Measurements from ENCODE around the gene POLR1H. TPM values are rescaled to one million over a fixed set of nuclear protein-coding genes. Genes with fewer than 3 reads are reported as not detected.
A peak's percentile ranks its signal among the peaks of the same experiment; 100 is the strongest.

The POLR1H gene
- polyA plus RNA-seq, 1 donor = 19.9 TPM

DNA sequence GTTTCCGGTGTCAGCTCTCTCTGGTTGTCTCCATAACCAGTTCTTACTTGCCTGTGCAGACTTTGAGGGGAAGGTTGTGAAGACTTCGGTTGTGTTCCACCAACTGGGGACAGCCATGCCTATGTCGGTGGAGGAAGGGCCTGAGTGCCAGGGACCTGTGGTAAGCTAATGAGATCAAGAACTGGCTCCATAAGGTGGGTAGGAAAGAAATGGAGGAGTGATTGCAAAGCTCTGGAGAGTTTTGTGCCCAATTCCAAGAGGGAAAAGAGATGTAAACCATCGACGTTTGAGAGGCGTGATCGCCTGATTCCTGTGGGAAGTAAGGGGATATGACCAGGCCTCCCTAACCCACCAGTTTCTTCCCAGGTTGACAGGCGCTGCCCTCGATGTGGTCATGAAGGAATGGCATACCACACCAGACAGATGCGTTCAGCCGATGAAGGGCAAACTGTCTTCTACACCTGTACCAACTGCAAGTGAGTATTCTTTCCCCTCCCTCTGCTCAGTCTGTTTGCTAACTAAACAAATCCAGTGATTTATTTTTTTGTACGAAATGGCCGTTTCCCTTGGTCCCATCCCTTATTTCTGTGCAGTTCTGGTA, 893 bp downstream of the POLR1H start:
- DNase-seq (ENCODE audit: low read depth) = no peak

DNA sequence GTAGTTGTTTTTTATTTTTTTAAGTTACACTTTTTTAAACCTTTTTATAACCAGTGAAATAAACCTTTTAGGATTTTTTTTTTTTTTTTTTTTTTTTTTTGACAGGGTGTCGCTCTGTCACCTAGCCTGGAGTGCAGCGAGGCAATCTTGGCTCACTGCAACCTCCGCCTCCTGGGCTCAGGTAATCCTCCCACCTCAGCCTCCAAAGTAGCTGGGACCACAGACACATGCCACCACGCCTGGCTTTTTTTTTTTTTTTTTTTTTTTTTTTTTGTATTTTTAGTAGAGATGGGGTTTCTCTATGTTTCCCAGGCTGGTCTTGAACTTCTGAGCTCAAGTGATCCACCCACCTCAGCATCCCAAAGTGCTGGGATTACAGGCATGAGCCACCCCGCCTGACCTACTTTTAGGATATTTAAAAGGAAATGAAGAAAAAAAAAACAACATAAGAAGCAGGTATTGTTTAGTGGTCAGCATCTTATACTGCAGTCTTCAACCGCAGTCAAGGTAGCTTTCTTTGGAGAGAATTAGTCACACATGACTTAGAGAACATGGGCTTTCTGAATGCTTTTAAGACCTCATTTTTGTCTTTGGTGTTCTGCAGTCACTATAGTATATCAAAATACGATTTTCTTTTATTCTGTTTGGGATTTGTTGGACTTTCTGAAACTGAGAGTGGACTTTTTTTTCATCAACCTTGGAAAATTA, 1.6 kb downstream of the POLR1H start:
- no peak for DNase-seq (ENCODE audit: low read depth)

DNA sequence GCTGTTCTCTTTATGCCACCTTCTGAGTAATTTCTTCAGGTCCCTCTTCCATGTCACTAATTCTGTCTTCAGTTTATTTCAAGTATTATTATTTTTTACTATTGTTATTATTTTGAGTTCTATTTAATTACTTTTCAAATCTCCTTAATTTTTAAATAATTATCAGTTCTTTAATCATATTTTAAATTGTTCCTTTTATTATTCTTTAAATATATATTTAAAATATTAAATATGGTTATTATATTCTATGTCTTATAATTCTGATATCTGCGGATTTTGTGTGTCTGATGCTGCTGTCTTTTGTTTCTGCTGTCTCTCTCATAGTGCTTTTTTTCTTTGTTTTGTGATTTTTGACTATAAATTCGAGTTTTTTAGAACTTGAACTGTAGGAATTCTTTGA, 2.2 kb downstream of the POLR1H start:
- no peak for DNase-seq (ENCODE audit: low read depth)

DNA sequence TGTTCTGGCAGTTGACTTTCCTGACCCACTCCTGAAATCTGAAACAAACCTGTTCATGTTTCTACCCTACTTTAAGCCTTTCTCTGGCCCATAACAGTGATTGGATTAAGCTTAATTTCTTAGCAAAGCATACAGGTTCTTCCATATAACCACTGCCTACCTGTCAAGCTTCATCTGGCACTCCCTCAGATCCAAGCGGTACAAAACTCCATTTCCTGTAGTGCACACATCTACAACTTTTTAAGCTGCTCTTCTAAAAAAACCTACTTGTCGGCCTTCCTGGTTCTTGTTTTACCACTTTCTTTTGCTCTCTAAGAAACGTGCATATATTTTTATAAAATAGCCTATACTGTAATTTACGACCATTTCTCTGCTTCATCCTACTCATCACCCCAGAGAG, 5.0 kb downstream of the POLR1H start:
- no peak for DNase-seq (ENCODE audit: low read depth)

DNA sequence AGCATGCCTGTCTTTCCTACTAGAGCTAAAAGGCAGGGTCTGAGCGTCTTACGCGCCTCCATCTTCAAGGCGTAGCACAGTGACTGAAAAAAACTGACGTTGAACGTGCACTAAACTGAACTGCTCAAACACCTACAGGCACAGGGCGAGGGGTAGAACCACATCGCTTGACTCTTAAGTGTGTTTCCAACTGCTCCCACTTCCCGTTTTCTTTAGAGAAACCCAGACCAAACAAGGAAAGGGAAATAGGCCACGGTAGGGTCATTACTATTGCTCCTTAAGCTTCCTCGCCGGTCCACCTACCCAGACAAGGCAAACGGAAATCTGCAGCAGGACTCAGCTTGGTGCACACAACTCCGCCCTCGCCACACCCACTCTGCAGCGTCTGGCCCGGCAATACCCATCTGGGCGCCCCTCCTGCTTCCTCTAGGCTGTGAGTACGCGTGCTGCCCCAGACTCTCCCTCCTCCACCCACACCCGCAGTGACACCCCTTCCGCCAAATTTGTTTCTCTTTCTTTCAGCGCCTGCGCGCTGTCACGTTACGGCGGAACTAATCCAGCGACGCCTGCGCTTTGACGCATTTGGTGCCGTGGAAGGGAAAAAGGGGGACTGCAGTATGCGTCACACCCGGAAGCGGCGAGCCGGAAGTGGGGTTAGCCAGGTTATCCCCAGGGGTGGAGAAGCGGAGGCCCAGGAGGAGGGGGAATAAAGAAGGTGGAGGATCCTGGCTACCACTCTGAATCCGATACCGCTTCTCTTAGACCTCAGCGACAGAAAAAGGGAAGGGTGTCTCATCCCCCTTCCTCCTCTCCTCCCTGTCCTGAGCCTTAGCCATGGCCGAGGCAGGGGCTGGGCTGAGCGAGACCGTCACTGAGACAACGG, 5.8 kb downstream of the POLR1H start, which contains the start of gene PPP1R11:
Gene PPP1R11, plus strand, starts transcription at position 622 of the 883 bp plus-strand sequence. Its CDS starts 213 bp downstream, at position 835.
- peak; percentile 98 for DNase-seq (ENCODE audit: low read depth)

DNA sequence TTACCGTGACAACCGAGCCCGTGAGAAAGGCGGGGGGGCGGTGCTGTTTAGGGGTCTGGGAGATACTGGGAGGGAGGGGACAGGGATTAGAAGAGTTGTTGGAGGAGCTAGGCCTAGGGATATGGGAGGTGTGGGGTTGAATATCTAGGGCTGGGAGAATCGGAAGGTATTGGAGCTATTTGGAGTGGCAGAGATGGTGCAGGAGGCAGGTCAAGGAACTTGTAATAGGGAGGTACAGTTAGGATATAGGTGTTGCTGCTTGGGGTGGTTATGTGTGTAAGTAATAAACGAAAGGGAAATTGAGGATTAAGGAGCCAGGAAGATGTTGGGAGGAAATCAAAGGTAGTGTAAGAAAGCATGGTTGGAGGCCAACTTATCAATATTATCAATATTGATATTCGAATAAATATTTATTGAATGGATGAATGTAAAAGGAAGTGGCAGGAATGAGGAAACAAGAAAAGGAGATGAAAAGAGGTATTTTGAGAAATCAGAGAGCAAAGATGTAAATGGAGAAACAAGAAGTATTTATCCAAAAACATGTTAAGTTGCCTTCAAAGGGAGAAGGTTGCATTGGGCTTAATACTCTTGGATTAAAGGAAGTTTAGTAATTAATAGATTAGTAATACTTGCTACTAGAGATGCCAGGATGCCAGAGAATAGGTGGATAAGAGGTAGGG, 6.5 kb downstream of the POLR1H start:
- DNase-seq (ENCODE audit: low read depth) = no peak

DNA sequence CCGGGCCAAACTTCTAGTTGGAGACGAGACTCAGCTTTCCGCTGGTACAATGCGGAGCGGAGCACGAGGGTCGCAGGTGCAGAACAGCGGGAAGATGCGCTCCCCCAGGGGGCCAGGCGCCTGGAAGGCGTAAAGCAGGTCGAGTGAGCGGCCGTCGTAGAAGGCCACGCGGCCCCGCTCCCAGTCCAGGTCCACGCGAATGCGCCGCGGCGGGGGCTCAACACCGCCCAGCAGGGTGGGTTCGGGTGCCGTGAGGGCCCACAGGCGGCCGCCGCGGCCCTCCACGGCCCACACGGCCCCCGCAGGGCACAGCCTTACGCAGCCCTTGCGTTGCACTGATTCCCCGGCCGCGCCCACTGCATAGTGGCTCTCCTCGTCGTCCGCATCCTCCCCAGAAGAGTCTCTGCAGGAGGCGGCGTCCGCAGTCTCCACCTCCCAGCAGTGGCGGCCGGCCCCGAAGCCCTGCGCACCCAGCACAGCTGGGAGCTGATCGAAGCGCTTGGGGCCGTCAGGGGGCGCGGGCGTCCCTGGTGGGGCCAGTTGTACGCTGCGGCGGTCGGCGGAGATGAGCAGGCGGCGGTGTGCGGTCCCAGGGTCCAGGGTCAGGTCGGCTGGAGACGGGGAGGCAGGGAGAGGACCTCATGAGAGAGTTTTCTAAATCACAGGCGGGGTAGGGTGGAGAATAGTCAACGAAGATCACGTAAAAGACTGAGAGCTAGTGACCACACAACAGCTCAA, 10.2 kb downstream of the POLR1H start:
- DNase-seq (ENCODE audit: low read depth) = no peak

DNA sequence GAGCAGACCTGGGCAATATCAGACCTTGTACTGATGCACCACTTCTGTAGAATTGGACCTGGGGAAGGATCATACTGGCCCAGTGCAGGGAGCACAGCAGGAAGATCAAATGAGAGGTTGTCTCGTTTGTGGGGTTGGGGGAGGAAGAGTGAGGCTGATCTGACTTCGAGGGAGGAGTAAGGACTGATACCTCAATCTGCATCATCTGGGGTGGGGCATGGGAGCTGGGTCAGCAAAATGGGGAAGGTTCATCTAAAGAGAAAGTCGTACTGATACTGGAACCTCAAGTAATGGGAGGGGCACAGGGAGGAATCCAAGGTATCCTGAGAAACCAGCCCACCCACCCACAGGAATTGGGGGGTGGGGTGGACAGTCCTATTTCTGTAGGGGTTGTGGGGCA, 10.8 kb downstream of the POLR1H start:
- DNase-seq (ENCODE audit: low read depth) = no peak

DNA sequence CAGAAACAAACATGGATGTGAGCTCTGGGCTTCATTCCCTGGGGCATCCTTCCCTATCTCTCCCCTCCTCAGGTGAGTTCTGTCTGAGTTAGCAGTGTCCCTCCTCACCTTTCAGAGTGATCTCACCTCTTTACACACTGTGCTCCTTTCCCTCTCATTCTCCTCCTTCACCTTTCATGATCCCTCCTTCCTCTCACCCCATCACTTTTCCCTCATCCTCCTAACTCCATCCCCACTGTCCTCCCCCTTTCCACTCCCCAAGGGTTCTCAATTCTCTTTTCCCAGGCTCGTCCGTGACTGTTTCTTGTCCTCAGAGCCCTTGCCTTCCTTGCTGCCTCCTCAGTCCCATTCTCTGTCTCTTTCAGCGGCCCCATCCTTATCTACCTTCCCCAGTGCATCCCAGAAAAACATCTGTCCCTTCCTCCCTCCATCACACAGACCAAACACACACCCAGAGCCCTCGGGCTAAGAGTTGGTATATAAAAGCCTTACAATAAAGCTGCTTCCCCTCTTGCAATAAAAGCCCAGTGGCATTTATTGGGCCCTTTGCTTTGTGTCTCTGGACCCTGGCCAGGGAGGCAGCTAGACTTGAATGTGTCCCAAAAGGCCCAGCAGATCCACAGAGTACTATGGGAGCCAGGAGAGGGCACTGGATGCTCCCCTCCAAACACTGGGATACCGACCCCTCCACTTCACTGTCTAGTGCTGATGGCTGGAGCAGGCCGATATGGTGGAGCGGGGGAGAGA, 12.6 kb downstream of the POLR1H start:
- DNase-seq (ENCODE audit: low read depth) = no peak

DNA sequence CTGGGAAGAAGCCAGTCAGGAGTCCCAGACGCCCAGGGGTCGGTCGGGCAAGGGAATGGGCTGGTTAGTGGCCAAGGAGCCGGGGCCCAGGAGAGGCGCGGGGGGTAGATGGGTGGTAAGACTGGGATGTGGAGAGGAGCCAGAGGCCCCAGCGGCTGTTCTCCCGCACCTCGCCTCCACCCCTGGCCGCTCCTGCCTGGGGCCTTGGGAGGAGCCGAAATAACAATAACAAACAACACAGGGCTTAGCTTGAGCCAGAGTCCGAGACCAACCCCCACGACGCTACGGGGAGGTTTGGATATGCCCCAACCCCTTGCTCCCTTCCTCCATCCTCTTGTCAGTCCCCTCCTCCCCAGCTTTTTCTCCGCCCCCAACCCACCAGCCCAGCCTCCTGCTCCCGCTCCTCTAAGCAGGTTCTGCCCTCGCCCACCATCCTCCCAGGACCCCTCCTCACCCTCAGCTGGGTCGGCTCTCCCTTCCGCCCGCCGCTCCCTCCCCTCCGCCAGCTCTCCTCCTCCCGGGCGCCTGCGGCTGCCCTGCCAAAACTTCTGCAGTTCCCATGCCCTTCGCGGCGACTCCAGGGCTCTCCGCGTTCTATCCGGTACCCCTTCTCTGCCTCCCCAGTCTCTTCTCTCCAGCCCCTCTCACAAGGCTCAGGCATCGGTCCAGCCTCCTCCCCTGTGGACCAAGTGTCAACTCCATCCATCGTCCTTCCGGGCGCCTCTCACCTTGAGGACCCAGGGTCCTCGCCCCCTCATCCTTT, 13.4 kb downstream of the POLR1H start:
- DNase-seq (ENCODE audit: low read depth) = no peak

DNA sequence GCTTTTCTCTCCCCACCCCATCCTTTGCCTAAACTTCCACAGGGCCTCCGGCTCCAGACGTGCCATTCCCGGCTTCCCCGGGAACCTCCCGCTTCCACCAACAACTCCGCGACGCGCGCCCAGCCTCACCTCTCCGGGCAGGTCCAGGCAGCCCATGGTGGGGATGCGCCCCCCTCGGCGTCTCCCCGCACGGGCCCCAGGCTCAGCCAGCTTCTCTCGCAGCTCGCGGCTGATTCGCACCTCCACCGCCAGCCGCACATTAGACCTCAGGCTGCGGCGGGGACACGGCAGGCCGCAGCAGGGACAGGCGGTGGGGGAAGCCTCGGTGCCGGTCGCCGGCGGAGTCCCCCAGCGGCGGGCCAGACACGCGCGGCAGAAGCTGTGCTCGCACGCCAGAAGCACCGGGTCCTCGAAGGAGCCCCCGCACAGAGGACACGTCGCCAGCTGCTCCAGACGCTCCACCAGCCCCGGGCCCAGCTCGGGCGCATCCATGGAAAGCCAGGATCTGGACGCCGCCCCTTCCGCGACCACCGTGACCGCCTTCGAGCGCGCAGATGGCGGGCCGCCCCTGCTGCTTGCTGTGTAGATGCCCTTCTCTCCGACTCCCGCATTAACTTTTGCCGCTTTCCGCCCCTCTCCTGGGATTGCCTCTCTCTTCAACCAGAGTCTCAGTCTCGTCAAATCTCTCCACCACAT, 14.2 kb downstream of the POLR1H start, which contains the start of gene RNF39:
Gene RNF39, minus strand, starts transcription at position 676 of the 696 bp plus-strand sequence. Its CDS starts 184 bp downstream, at position 492.
- no peak for DNase-seq (ENCODE audit: low read depth)

DNA sequence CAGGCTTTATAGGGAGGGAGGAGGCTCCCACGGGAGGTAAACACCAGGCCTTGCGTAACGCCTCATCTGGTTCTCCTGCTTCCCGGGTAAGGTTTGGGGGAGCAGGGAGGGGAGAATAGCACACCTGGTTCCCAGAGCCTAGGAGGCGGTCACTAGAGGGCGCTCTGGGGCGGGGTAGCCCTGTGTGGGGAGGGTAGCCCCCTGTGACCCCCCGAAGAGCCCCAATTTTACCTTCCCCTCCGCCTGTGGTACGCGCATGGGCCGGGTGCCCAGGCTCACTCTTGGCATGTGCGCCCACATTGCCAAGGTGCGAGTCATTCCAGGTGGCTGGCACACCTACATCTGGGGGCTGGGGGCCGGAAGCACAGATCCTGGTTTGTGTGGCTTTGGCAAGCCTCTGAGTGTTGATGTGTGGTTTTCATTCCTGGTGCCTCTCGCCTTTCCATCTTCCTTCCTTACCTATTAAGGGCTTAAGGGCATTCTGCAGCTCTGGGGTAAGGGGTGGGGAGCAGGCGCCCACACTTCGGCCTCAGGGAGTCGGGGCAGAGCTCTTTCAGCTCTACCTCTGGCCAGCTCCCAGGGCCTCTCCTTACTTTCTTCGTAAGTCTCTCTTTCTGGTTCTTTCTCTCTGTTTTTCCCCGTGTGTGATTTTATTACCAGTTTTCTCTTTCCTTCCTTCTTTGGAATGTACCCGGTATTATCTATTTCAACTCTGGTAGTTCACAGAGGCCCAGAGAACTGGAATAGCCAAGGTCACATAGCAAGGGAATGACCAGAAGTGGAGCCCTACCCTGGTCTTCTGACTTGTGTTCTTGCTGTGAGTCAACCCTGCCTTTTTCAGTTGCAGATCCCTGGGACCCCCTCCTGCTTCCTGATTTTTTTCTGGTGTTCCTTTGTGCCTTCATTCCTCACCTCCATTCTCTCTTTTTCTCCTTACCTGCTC, 15.0 kb downstream of the POLR1H start:
- DNase-seq (ENCODE audit: low read depth) = no peak

DNA sequence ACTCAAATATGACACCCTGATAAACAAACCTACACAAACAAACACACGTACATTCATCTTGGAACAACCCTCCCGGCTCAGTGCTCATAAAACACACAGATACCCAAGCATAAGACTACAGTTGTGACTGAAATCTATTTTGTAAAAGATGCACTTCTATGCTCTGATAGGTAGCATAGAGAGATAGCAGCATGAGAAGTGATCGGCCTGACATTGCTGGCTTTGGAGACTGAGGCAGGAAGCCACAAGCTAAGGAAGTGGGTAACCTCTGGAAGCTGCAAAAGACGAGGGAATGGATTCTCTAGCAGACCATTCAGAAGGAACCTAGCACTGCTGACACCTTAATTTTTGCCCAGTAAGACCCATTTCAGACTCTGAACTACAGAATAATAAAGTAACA, 16.2 kb downstream of the POLR1H start:
- no peak for DNase-seq (ENCODE audit: low read depth)

DNA sequence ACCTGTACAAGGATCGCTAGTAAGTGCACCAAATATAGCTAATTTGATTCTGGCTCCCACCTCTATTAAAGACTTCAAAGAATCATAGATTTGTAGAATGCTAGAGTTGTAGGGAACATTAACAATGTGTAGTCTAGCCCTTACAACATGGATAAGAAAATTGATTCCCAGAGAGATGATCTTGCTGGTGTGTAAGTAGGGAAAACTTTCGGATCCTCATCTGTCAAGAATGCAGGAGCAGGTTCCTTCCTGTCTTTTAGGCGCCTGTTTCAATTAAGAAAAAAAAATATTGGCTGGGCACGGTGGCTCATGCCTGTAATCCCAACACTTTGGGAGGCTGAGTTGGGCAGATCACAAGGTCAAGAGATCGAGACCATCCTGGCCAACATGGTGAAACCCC, 26.8 kb downstream of the POLR1H start:
- DNase-seq (ENCODE audit: low read depth) = no peak

DNA sequence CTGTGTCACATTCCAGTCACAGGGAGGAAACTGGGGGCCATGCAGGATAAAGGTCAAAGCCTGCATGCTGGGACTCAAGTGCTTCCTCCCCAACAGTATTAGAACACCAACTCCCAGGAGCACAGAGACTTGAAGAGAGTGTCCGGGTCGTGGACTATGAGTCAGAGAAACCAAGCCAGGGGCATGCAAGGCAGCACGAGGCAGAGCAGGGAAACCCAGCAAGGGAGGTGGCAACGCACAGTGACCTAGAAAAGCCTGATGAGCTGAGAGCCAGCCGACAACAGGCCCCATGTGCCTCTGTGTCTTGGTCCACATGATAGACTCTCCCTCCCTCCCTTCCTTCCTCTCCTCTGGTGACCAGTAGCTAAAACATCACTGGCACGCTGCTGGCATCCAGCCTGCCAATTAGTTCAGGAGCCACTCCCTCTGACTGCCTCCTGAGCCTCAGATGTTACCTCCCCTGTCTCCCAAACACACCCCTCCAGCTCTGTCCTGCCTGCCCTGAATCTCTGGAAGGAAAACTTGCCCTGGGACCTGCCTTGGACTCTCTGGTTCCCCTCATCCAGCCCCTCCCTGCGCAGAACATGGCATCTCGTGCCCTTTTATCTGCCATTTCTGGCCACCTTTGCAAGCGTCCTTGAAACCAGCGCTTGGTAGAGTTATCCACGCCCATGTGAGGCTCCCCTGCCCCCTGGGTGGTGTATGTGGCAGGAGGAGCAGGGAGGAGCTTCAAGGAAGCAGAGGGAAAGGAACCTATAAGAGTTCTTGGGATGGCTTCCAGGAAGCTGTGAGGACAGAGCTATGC, 30.7 kb downstream of the POLR1H start:
- no peak for DNase-seq (ENCODE audit: low read depth)

DNA sequence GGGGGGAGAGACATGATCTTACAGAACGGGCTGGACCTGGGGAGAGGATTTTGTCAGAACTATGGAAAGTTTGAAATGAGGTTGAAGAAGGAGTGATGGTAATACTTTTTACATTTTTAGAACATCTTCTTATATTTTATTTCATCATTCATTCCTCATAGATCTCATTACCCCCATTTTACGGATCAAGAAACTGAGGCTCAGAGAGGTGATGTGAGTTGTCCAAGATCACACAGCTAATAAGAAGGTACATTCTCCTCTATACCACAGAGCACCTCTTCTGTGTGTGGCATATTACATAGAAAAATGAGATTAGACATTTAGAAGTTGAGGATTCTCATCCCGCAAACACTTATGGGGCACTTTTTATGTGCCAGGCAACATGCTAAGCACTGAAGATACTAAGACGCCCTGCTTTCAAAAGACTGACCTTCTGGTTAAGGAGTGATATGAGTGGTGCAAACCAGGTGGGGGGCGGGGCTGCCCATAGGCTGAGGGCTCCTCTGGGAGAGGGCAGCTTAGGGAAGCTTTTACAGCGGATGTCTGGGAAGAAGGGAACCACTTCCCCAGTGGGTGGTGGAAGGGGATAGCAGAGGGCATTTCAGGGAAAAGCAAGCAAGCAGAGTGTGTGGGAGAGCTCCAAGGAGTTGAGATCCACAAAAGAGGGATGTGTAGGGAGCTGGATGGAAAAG, 31.9 kb downstream of the POLR1H start:
- no peak for DNase-seq (ENCODE audit: low read depth)

Measured in forelimb muscle (tissue), 1 donor.